H1 (cell line): ENCODE results near the gene COX19. TPM values are rescaled to one million over a fixed set of nuclear protein-coding genes. Genes with fewer than 3 reads are reported as not detected.
A peak's percentile ranks its signal among the peaks of the same experiment; 100 is the strongest.

Experiments
- CTCF ChIA-PET: fragments of 300-600 bp; sonication (Branson Sonifier 250); formaldehyde crosslinking; loops from one replicate; lab custom pipeline; 2021; ENCODE audit not compliant: partially characterized antibody; lab: Charles Lee
- POLR2A ChIA-PET: fragments of 300-600 bp; sonication (Branson Sonifier 250); formaldehyde crosslinking; loops from one replicate; lab custom pipeline; 2021; ENCODE audit warnings: inconsistent platforms; ENCODE audit not compliant: partially characterized antibody; lab: Charles Lee
- DNase-seq, 2 experiments: peaks; one replicate each; pipeline versions ENCODE4 v3.0.0 to v3.0.0-alpha.2; 2010 to 2022; ENCODE audit warnings: low spot score in 2 of 2, low read depth in 1 of 2, mixed read lengths in 1 of 2
- FAIRE-seq: peaks from 2 replicates; lab custom pipeline; 2011; peaks lifted over from hg19 to GRCh38; lab: Jason Lieb, UNC
- H2AFZ ChIP-seq: 2 replicates; pipeline ENCODE4 v1.8.1; 2012; ENCODE audit warnings: low read length, inconsistent platforms
- H2AK5ac ChIP-seq: 2 replicates; pipeline ENCODE4 v1.6.1; 2013; ENCODE audit warnings: low read depth, low read length
- H2BK120ac ChIP-seq: replicated peaks from 2 replicates; pipeline ENCODE3; 2013; ENCODE audit warnings: low read depth, low read length, inconsistent platforms
- H2BK12ac ChIP-seq: 2 replicates; pipeline ENCODE4 v1.6.1; 2013; ENCODE audit warnings: low read depth, low read length
- H2BK15ac ChIP-seq: 2 replicates; pipeline ENCODE4 v1.6.1; 2013; ENCODE audit warnings: low read length
- H2BK20ac ChIP-seq: 2 replicates; pipeline ENCODE4 v1.6.1; 2013; ENCODE audit warnings: low read length
- H2BK5ac ChIP-seq: 2 replicates; pipeline ENCODE4 v1.6.1; 2013; ENCODE audit warnings: low read depth, low read length
- H3K14ac ChIP-seq: 2 replicates; pipeline ENCODE4 v1.6.1; 2013; ENCODE audit warnings: inconsistent platforms; ENCODE audit not compliant: insufficient read length
- H3K18ac ChIP-seq: 2 replicates; pipeline ENCODE4 v1.6.1; 2013; ENCODE audit warnings: low read length; ENCODE audit errors: extremely low read depth
- H3K23ac ChIP-seq: 2 replicates; pipeline ENCODE4 v1.6.1; 2013; ENCODE audit warnings: inconsistent platforms; ENCODE audit not compliant: insufficient read length
- H3K23me2 ChIP-seq: 2 replicates; pipeline ENCODE4 v1.6.1; 2013; ENCODE audit warnings: low read depth, low read length
- H3K27ac ChIP-seq: 2 replicates; pipeline ENCODE4 v1.6.1; 2011; ENCODE audit warnings: low read depth, low read length, inconsistent platforms
- H3K27me3 ChIP-seq, 4 experiments: replicated peaks in 1 of 4; 1 replicate in 1 of 4; 2 replicates in 3 of 4; pipeline versions ENCODE4 v1.6.1 to v1.8.1; 2011 to 2013; ENCODE audit warnings: low read length in 3 of 4, mild to moderate bottlenecking in 3 of 4, inconsistent platforms in 2 of 4, mixed read lengths in 2 of 4, moderate library complexity in 1 of 4; ENCODE audit not compliant: control insufficient read depth in 3 of 4, insufficient read depth in 3 of 4; ENCODE audit errors: extremely low read depth in 1 of 4
- H3K36me3 ChIP-seq, 4 experiments: 2 replicates each; pipeline versions ENCODE4 v1.6.1 to v1.8.1; 2011 to 2013; ENCODE audit warnings: mild to moderate bottlenecking in 4 of 4, low read length in 3 of 4, moderate library complexity in 2 of 4, control low read depth in 1 of 4, inconsistent platforms in 1 of 4; ENCODE audit not compliant: insufficient read depth in 4 of 4, control insufficient read depth in 2 of 4
- H3K4ac ChIP-seq: replicated peaks from 2 replicates; pipeline ENCODE3; 2013; ENCODE audit warnings: low read length, low read depth, mixed read lengths, inconsistent platforms; ENCODE audit not compliant: insufficient read length
- H3K4me1 ChIP-seq, 4 experiments: replicated peaks in 1 of 4; 1 replicate in 1 of 4; 2 replicates in 3 of 4; pipeline versions ENCODE4 v1.6.1 to v1.8.1; 2011 to 2013; ENCODE audit warnings: low read length in 3 of 4, inconsistent platforms in 2 of 4, mixed read lengths in 1 of 4; ENCODE audit not compliant: insufficient read depth in 4 of 4, control insufficient read depth in 3 of 4
- H3K4me2 ChIP-seq, 2 experiments: 2 replicates each; pipeline versions ENCODE4 v1.6.1 to v1.8.1; 2011 to 2013; ENCODE audit warnings: low read depth in 2 of 2, low read length in 2 of 2, control low read depth in 1 of 2, inconsistent platforms in 1 of 2, mild to moderate bottlenecking in 1 of 2; ENCODE audit not compliant: insufficient read depth in 1 of 2
- H3K4me3 ChIP-seq, 4 experiments: fragments of 200-600, 300-600 bp in 1 of 4; sonication (generic), shearing (Covaris generic), sonication (Bioruptor Twin) in 1 of 4; 2 replicates each; pipeline versions ENCODE4 v1.5.1 to v1.8.1; 2011 to 2016; ENCODE audit warnings: low read length in 4 of 4, low read depth in 3 of 4, control low read depth in 2 of 4, inconsistent platforms in 2 of 4, mild to moderate bottlenecking in 2 of 4, mixed read lengths in 1 of 4, moderate library complexity in 1 of 4; ENCODE audit not compliant: insufficient read depth in 2 of 4; ENCODE audit errors: extremely low read depth in 1 of 4
- H3K56ac ChIP-seq: replicated peaks from 2 replicates; pipeline ENCODE3; 2013; ENCODE audit warnings: low read depth, mild to moderate bottlenecking, mixed read lengths, low read length, inconsistent platforms; ENCODE audit not compliant: insufficient read length
- H3K79me1 ChIP-seq: 2 replicates; pipeline ENCODE4 v1.6.1; 2013; ENCODE audit warnings: low read depth, low read length, control low read depth
- H3K79me2 ChIP-seq, 2 experiments: 2 replicates each; pipeline versions ENCODE4 v1.6.1 to v1.8.1; 2012 to 2013; ENCODE audit warnings: low read length in 2 of 2, mild to moderate bottlenecking in 2 of 2, inconsistent platforms in 1 of 2; ENCODE audit not compliant: insufficient read depth in 2 of 2, control insufficient read depth in 1 of 2
- H3K9ac ChIP-seq, 4 experiments: replicated peaks in 1 of 4; 1 replicate in 1 of 4; 2 replicates in 3 of 4; pipeline versions ENCODE4 v1.6.1 to v1.8.1; 2011 to 2013; ENCODE audit warnings: low read depth in 3 of 4, low read length in 3 of 4, control low read depth in 2 of 4, mild to moderate bottlenecking in 2 of 4, moderate library complexity in 2 of 4, inconsistent platforms in 1 of 4; ENCODE audit errors: extremely low read depth in 1 of 4
- H3K9me3 ChIP-seq, 2 experiments: 2 replicates each; pipeline versions ENCODE4 v1.6.1 to v1.8.1; 2012 to 2013; ENCODE audit warnings: mild to moderate bottlenecking in 2 of 2, moderate library complexity in 2 of 2, control low read depth in 1 of 2, inconsistent platforms in 1 of 2, low read depth in 1 of 2, low read length in 1 of 2, mixed read lengths in 1 of 2; ENCODE audit not compliant: insufficient read depth in 2 of 2
- H4K20me1 ChIP-seq, 2 experiments: replicated peaks in 1 of 2; 2 replicates each; pipeline versions ENCODE3 to v1.8.1; 2011 to 2013; ENCODE audit warnings: inconsistent platforms in 2 of 2, low read length in 2 of 2, mild to moderate bottlenecking in 1 of 2; ENCODE audit not compliant: insufficient read depth in 2 of 2, control insufficient read depth in 1 of 2
- H4K5ac ChIP-seq: 2 replicates; pipeline ENCODE4 v1.6.1; 2013; ENCODE audit warnings: low read length, low read depth, mixed read lengths, inconsistent platforms; ENCODE audit not compliant: insufficient read length
- H4K8ac ChIP-seq: 2 replicates; pipeline ENCODE4 v1.8.0; 2013; ENCODE audit warnings: mild to moderate bottlenecking, moderate library complexity, low read length, inconsistent platforms; ENCODE audit not compliant: insufficient read depth; ENCODE audit errors: extremely low read depth
- H4K91ac ChIP-seq: replicated peaks from 2 replicates; pipeline ENCODE3; 2013; ENCODE audit warnings: low read length, mixed read lengths, inconsistent platforms; ENCODE audit not compliant: insufficient read length
- CHD2 ChIP-seq: IDR thresholded peaks from 2 replicates; pipeline ENCODE4 v1.6.1; 2012; ENCODE audit warnings: low read length, improper control_type of control experiment
- MAX ChIP-seq: IDR thresholded peaks from 2 replicates; pipeline ENCODE4 v1.6.1; 2012; ENCODE audit warnings: inconsistent platforms
- WGBS, 2 experiments: shearing (Covaris generic) in 1 of 2; methylation state at CpG; one replicate each; pipeline versions ENCODE4 v1.1.6 to v1.1.7; 2013 to 2015; ENCODE audit warnings: low lambda C conversion rate in 2 of 2, mixed read lengths in 2 of 2, inconsistent platforms in 1 of 2, low coverage in 1 of 2, missing lambda C conversion rate in 1 of 2; ENCODE audit not compliant: insufficient replicate concordance in 2 of 2, insufficient coverage in 1 of 2, insufficient read length in 1 of 2; ENCODE audit errors: extremely low coverage in 1 of 2, missing lambda C conversion rate in 1 of 2; 5-methylcytosine and 5-hydroxymethylcytosine counted together
- polyA plus RNA-seq, 7 experiments: library from polyadenylated mRNA; depleted of rRNA in 3 of 7; stranded (reverse) in 5 of 7; unstranded in 2 of 7; fragments of >200 nt in 5 of 7; fragments of 200-250 nt in 2 of 7; gene quantifications; 1 replicate in 5 of 7; 2 replicates in 1 of 7; 4 replicates in 1 of 7; pipeline versions ENCODE4 v1.2.1 to v1.2.3, GENCODE V29; 2011 to 2013; ENCODE audit warnings: missing spikeins in 2 of 7, mixed read lengths in 2 of 7
- total RNA-seq: library from RNA; stranded (reverse); fragmentation: NEBNext Ultra II Directional; extraction: Animal tissue kit (Norgen Biotek cat#: 25700); gene quantifications from 2 replicates; pipeline ENCODE4 v1.2.1, GENCODE V29; 2021

COX19 gene
- total and polyA plus RNA-seq, 2 of the 8 experiments (the other 6 are each of a cell fraction or from before 2014, with no cell fraction given): 3.9 to 7.9 TPM

DNA sequence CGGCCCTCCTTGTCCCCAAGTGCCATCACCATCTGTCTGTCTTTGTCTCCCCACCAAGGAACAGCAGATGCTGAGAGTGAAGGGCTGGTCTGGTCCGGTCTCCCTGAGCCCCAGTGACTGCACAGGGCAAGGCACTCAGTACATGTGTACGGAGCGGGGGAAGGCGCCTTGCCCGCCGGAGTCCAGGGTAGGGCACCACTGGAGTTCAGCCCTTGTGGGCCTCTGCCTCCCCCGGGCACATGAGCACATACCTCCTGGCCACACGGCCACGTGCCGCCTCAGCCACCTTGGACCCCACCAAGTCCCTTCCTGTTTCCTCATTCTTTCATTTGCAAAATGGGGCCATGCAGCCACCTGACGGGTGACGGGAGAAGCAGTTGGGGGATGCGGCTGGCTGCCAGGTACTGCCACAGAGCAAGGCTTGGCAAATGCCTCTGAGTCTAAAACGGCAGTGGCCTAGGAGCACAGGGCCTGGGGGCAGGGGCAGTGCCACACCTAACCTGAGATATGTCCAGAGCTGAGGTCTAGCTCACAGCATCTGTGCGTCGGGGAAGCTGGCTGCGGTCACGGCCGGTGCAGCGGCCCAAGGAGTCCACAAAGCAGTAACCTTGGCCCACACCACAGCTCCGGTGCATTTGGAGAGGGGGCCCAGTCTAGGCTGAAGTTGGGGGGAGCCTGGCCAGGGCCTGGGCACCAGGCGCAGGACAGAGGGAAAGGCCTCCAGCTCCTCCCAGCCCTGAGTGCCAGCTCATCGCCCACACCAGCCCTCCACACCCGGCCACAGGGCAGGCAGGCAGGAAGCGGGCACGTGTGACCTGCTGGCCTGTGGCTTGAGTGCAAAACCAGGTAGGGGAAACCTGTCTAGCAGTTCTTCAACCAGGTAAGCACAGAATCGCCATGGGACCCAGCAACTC is 26.1 kb downstream of the COX19 start:
- no peak overlapping the region for H3K18ac ChIP-seq
- no peak overlapping the region for H3K23ac ChIP-seq
- peaks cover 0 to 31% (median 19%) of the 10 kb centered on the region in 4 experiments; a peak in 6 of 7 replicates for H3K4me1 ChIP-seq
- no peaks in the 10 kb centered on the region for H3K36me3 ChIP-seq
- no peak overlapping the region for H2BK15ac ChIP-seq
- no peak overlapping the region for H4K8ac ChIP-seq
- no peaks in the 10 kb centered on the region for H3K79me2 ChIP-seq
- no peaks in the 10 kb centered on the region for H4K20me1 ChIP-seq
- no peaks in the 10 kb centered on the region for H3K79me1 ChIP-seq
- peak overlapping the region; percentile 23 for H3K14ac ChIP-seq
- 88% methylated on average over 28 of the region's 28 CpGs; no CpG with 5 or more reads in 1 of the 2 experiments for WGBS, 2 experiments
- H4K5ac ChIP-seq: no peak overlapping the region
- no peak overlapping the region for H3K4ac ChIP-seq
- ChIA-PET POLR2A (interaction anchor here (1.0 kb wide), 1 partner anchor 41 kb away, joined by 3 read pairs; no protein-coding TSS in a partner anchor), CTCF (interaction anchor here (1.5 kb wide), 1 partner anchor 9 kb away, joined by 5 read pairs; no protein-coding TSS in a partner anchor)
- H3K27ac ChIP-seq: no peak overlapping the region
- H3K9ac ChIP-seq: 0 out of 7 replicates have a peak overlapping the region, but pooled peaks of 1 of the 4 experiments have one; percentile 1
- DNase-seq (no peak), FAIRE-seq (no peak)
- H2AK5ac ChIP-seq: no peak overlapping the region; the same call in 1 of the 2 replicates
- peak overlapping the region; percentile 2; the same call in 1 of the 2 replicates for H2BK5ac ChIP-seq
- peaks cover 4% of the 10 kb centered on the region; the same call in 1 of the 2 replicates for H3K23me2 ChIP-seq
- no peak overlapping the region for H3K4me2 ChIP-seq
- H3K4me3 ChIP-seq: no peak overlapping the region
- TF ChIP-seq MAX: peak; percentile 35; the same call in 1 of the 2 replicates
- no peak for TF ChIP-seq CHD2
- H2AFZ ChIP-seq: no peak overlapping the region
- H3K9me3 ChIP-seq: no peaks in the 10 kb centered on the region
- H2BK20ac ChIP-seq: peak overlapping the region; percentile 40; the same call in 1 of the 2 replicates
- peaks cover 2 to 19% (median 14%) of the 10 kb centered on the region in 4 experiments; a peak in 6 of 7 replicates for H3K27me3 ChIP-seq
- no peak overlapping the region for H2BK120ac ChIP-seq
- no peak overlapping the region for H3K56ac ChIP-seq
- H2BK12ac ChIP-seq: peak overlapping the region; percentile 93; the same call in 1 of the 2 replicates
- peak overlapping the region; percentile 57 for H4K91ac ChIP-seq
